Osteoblast (primary cell): ENCODE measurements around the gene UPF2. TPM values are rescaled to one million over a fixed set of nuclear protein-coding genes. Genes with fewer than 3 reads are reported as not detected.
"Not testable (repeated sequence)": the region's sequence is repeated elsewhere in the genome, so short reads cannot be mapped to it uniquely, and the experiment has no call there.

Source experiments
- DNase-seq: peaks from one replicate; pipeline ENCODE4 v3.0.0; 2011; ENCODE audit warnings: low spot score, mixed read lengths; ENCODE audit not compliant: insufficient read length; ENCODE audit errors: missing footprints
- H2AFZ ChIP-seq: 2 replicates; pipeline ENCODE4 v1.6.0; 2011; ENCODE audit warnings: mild to moderate bottlenecking, low read length
- H3K27ac ChIP-seq: 2 replicates; pipeline ENCODE4 v1.5.1; 2011; ENCODE audit warnings: mild to moderate bottlenecking, low read depth, low read length, moderate library complexity
- H3K27me3 ChIP-seq: 2 replicates; pipeline ENCODE4 v1.6.0; 2012; ENCODE audit warnings: mild to moderate bottlenecking, control low read depth, inconsistent platforms, low read length, moderate library complexity; ENCODE audit not compliant: insufficient read depth
- H3K36me3 ChIP-seq: 2 replicates; pipeline ENCODE4 v1.5.1; 2011; ENCODE audit warnings: mild to moderate bottlenecking, low read length, control low read depth, moderate library complexity; ENCODE audit not compliant: insufficient read depth
- H3K4me1 ChIP-seq: 2 replicates; pipeline ENCODE4 v1.5.1; 2011; ENCODE audit warnings: mild to moderate bottlenecking, low read length, control low read depth, moderate library complexity; ENCODE audit not compliant: insufficient read depth
- H3K4me2 ChIP-seq: 2 replicates; pipeline ENCODE4 v1.6.0; 2011; ENCODE audit warnings: mild to moderate bottlenecking, low read length; ENCODE audit not compliant: insufficient read depth
- H3K4me3 ChIP-seq: fragments of 200-600 bp; sonication (generic); 3 replicates; pipeline ENCODE4 v1.5.1; 2012; ENCODE audit warnings: mild to moderate bottlenecking, low read length, inconsistent platforms; ENCODE audit not compliant: insufficient read depth
- H3K79me2 ChIP-seq: 2 replicates; pipeline ENCODE4 v1.6.0; 2012; ENCODE audit warnings: mild to moderate bottlenecking, low read length, control low read depth, inconsistent platforms; ENCODE audit not compliant: insufficient read depth
- H3K9me3 ChIP-seq: 2 replicates; pipeline ENCODE4 v1.5.1; 2011; ENCODE audit warnings: low read depth, low read length, control low read depth
- H4K20me1 ChIP-seq: 2 replicates; pipeline ENCODE4 v1.6.0; 2012; ENCODE audit warnings: mild to moderate bottlenecking, low read length, control low read depth; ENCODE audit not compliant: insufficient read depth
- CTCF ChIP-seq: IDR thresholded peaks from 2 replicates; pipeline ENCODE4 v1.5.1; 2011; ENCODE audit warnings: mild to moderate bottlenecking, low read depth, low read length, moderate library complexity; ENCODE audit errors: extremely low read depth
- total RNA-seq: library from RNA; depleted of rRNA; stranded (reverse); fragments of >200 nt; gene quantifications from 2 replicates; pipeline ENCODE4 v1.2.3, GENCODE V29; 2012

UPF2 gene
- total RNA-seq, 1 donor, result 15.9 TPM

- H4K20me1 ChIP-seq, result no peaks in the 10 kb centered on the region
- no peaks in the 10 kb centered on the region for H3K27me3 ChIP-seq
- H3K4me1 ChIP-seq, result no peaks in the 10 kb centered on the region
- H3K79me2 ChIP-seq, result no peaks in the 10 kb centered on the region
- no peaks in the 10 kb centered on the region for H3K36me3 ChIP-seq
- no peak overlapping the region for H3K4me2 ChIP-seq
- peak; percentile 56 for DNase-seq
- TF ChIP-seq CTCF, result no peak
- no peak overlapping the region for H3K27ac ChIP-seq
- no peaks in the 10 kb centered on the region for H3K9me3 ChIP-seq
- no peak overlapping the region for H3K4me3 ChIP-seq
- H2AFZ ChIP-seq, result no peak overlapping the region
These were observed 148.1 kb downstream of the UPF2 start for GRCh38 chr10:11894381-11895107.

GRCh38 chr10:11893749-11894278 is 148.8 kb downstream of the UPF2 start:
- DNase-seq, result peak; percentile 15
- TF ChIP-seq CTCF, result no peak

GRCh38 chr10:11891776-11892486 is 150.7 kb downstream of the UPF2 start:
- peak; percentile 73 for DNase-seq
- Histone ChIP-seq H4K20me1 (no peaks in the 10 kb centered on the region), H3K79me2 (no peaks in the 10 kb centered on the region), H3K27me3 (no peaks in the 10 kb centered on the region), H2AFZ (no peak overlapping the region), H3K4me2 (no peak overlapping the region), H3K4me1 (no peaks in the 10 kb centered on the region), H3K36me3 (no peaks in the 10 kb centered on the region), H3K4me3 (no peak overlapping the region), H3K27ac (no peak overlapping the region), H3K9me3 (no peaks in the 10 kb centered on the region)
- TF ChIP-seq CTCF, result no peak

More at GRCh38 chr10:11893749-11894278, 148.8 kb downstream of the UPF2 start:
- H3K27me3 ChIP-seq, result no peaks in the 10 kb centered on the region
- no peak overlapping the region for H3K27ac ChIP-seq
- H3K9me3 ChIP-seq, result no peaks in the 10 kb centered on the region
- H3K36me3 ChIP-seq, result no peaks in the 10 kb centered on the region
- H3K79me2 ChIP-seq, result no peaks in the 10 kb centered on the region
- H3K4me2 ChIP-seq, result no peak overlapping the region
- H3K4me3 ChIP-seq, result no peak overlapping the region
- H3K4me1 ChIP-seq, result no peaks in the 10 kb centered on the region
- H4K20me1 ChIP-seq, result no peaks in the 10 kb centered on the region
- no peak overlapping the region for H2AFZ ChIP-seq

GRCh38 chr10:11889263-11889662 is 153.3 kb downstream of the UPF2 start:
- not testable (repeated sequence) for H3K27ac ChIP-seq, H3K4me3 ChIP-seq, DNase-seq, H3K79me2 ChIP-seq, H4K20me1 ChIP-seq, H2AFZ ChIP-seq, H3K27me3 ChIP-seq, H3K9me3 ChIP-seq, H3K4me2 ChIP-seq, H3K4me1 ChIP-seq, H3K36me3 ChIP-seq
